ENCODE measurements around the gene TRIP6. TPM values are rescaled to one million over a fixed set of nuclear protein-coding genes. Genes with fewer than 3 reads are reported as not detected.
A peak's percentile ranks its signal among the peaks of the same experiment; 100 is the strongest.
"Not testable (repeated sequence)": the region's sequence is repeated elsewhere in the genome, so short reads cannot be mapped to it uniquely, and the experiment has no call there.

TRIP6 gene
- total and polyA plus RNA-seq, 2 donors = 22.2 to 26.1 TPM

DNA sequence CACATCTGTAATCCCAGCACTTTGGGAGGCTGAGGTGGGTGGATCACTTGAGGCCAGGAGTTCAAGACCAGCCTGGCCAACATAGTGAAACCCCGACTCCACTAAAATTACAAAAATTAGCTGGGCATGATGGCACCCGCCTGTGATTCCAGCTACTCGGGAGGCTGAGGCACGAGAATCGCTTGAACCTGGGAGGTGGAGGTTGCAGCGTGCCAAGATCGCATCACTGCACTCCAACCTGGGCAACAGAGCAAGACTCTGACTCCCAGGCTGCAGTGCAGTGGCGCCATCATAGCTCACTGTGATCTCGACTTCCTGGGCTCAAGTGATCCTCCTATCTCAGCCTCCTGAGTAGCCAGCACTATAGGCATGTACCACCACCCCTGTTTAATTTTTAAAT, 12.3 kb upstream of the TRIP6 start:
- not testable (repeated sequence) for H3K4me3 ChIP-seq (ENCODE audit: low read length in 2 of 2); H3K27ac ChIP-seq (ENCODE audit: low read depth in 1 of 2, low read length in 1 of 2); H3K27me3 ChIP-seq (ENCODE audit: control insufficient read depth in 2 of 2, insufficient read depth in 1 of 2, low read length in 1 of 2); H3K9me3 ChIP-seq (ENCODE audit: control insufficient read depth in 2 of 2, insufficient read depth in 1 of 2, low read length in 1 of 2); DNase-seq (ENCODE audit: low read depth in 6 of 9, low spot score in 9 of 9)
- 98% methylated on average over 9 of the region's 9 CpGs for WGBS
- Histone ChIP-seq H3K4me1 (ENCODE audit: control insufficient read depth in 2 of 2, insufficient read depth in 2 of 2, low read length in 2 of 2) (peaks cover 11 to 16% of the 10 kb centered on the region in 2 donors), H3K36me3 (ENCODE audit: control insufficient read depth in 2 of 2, insufficient read depth in 2 of 2, low read length in 1 of 2) (peaks cover 7 to 22% of the 10 kb centered on the region in 2 donors)

DNA sequence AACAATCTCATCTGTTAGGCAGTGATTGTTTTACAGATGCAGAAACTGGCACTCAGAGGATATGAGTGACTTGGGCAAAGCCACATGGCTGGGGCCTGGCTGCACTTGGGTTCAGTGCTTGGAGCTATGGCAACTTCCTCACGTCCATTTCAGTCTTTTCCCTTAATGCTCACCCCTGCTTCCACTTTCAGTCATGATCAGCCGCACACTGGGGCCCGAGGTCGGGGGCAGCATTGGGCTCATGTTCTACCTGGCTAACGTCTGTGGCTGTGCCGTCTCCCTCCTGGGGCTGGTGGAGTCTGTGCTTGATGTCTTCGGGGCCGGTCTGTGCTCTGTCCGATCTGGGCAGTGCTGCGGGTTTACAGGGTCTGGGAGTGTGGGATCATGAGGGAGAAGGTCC, 11.7 kb upstream of the TRIP6 start:
- no peak overlapping the region for H3K27ac ChIP-seq (ENCODE audit: low read depth in 1 of 2, low read length in 1 of 2)
- peaks cover 11 to 16% of the 10 kb centered on the region in 2 donors for H3K4me1 ChIP-seq (ENCODE audit: control insufficient read depth in 2 of 2, insufficient read depth in 2 of 2, low read length in 2 of 2)
- DNase-seq (ENCODE audit: low read depth in 6 of 9, low spot score in 9 of 9) = no peak
- H3K9me3 ChIP-seq (ENCODE audit: control insufficient read depth in 2 of 2, insufficient read depth in 1 of 2, low read length in 1 of 2) = no peaks in the 10 kb centered on the region
- WGBS = 97% methylated on average over 10 of the region's 10 CpGs
- H3K27me3 ChIP-seq (ENCODE audit: control insufficient read depth in 2 of 2, insufficient read depth in 1 of 2, low read length in 1 of 2) = no peaks in the 10 kb centered on the region
- H3K4me3 ChIP-seq (ENCODE audit: low read length in 2 of 2) = no peak overlapping the region
- H3K36me3 ChIP-seq (ENCODE audit: control insufficient read depth in 2 of 2, insufficient read depth in 2 of 2, low read length in 1 of 2) = peaks cover 13 to 28% of the 10 kb centered on the region in 2 donors

DNA sequence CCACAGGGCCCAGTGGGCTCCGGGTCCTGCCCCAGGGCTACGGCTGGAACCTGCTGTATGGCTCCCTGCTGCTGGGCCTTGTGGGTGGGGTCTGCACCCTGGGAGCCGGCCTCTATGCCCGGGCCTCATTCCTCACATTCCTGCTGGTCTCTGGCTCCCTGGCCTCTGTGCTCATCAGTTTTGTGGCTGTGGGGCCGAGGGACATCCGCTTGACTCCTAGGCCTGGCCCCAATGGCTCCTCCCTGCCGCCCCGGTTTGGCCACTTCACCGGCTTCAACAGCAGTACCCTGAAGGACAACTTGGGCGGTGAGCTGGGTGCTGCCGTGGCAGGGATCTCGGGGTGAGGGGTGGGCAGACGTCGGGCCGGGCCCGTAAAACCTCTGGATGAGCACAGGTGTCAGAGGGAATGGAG, 10.3 kb upstream of the TRIP6 start:
- no peak for DNase-seq (ENCODE audit: low read depth in 6 of 9, low spot score in 9 of 9)
- Histone ChIP-seq H3K27me3 (ENCODE audit: control insufficient read depth in 2 of 2, insufficient read depth in 1 of 2, low read length in 1 of 2) (no peaks in the 10 kb centered on the region), H3K9me3 (ENCODE audit: control insufficient read depth in 2 of 2, insufficient read depth in 1 of 2, low read length in 1 of 2) (no peaks in the 10 kb centered on the region), H3K4me1 (ENCODE audit: control insufficient read depth in 2 of 2, insufficient read depth in 2 of 2, low read length in 2 of 2) (peaks cover 9 to 14% of the 10 kb centered on the region in 2 donors), H3K27ac (ENCODE audit: low read depth in 1 of 2, low read length in 1 of 2) (no peak overlapping the region), H3K4me3 (ENCODE audit: low read length in 2 of 2) (no peak overlapping the region), H3K36me3 (ENCODE audit: control insufficient read depth in 2 of 2, insufficient read depth in 2 of 2, low read length in 1 of 2) (peaks cover 24 to 41% of the 10 kb centered on the region in 2 donors)
- 96% methylated on average over 16 of the region's 16 CpGs for whole genome bisulfite sequencing

DNA sequence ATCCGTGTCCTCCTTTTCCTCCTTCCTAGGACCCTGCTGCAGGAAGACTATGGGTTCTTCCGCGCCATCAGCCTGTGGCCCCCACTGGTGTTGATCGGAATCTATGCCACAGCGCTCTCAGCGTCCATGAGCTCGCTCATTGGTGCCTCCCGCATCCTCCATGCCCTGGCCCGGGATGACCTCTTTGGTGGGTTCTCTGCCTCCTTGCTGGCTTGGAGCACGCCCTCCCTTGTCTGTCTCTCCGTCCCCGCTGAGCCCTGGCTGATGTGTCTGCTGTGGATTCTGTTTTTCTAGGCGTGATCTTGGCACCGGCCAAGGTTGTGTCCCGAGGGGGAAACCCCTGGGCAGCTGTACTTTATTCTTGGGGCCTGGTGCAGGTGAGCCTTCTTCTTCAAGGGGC, 7.3 kb upstream of the TRIP6 start:
- peaks cover 35 to 56% of the 10 kb centered on the region in 2 donors for H3K36me3 ChIP-seq (ENCODE audit: control insufficient read depth in 2 of 2, insufficient read depth in 2 of 2, low read length in 1 of 2)
- DNase-seq (ENCODE audit: low read depth in 6 of 9, low spot score in 9 of 9) = no peak
- no peaks in the 10 kb centered on the region for H3K9me3 ChIP-seq (ENCODE audit: control insufficient read depth in 2 of 2, insufficient read depth in 1 of 2, low read length in 1 of 2)
- H3K27ac ChIP-seq (ENCODE audit: low read depth in 1 of 2, low read length in 1 of 2) = no peak overlapping the region
- no peaks in the 10 kb centered on the region for H3K4me1 ChIP-seq (ENCODE audit: control insufficient read depth in 2 of 2, insufficient read depth in 2 of 2, low read length in 2 of 2)
- no peaks in the 10 kb centered on the region for H3K27me3 ChIP-seq (ENCODE audit: control insufficient read depth in 2 of 2, insufficient read depth in 1 of 2, low read length in 1 of 2)
- no peak overlapping the region for H3K4me3 ChIP-seq (ENCODE audit: low read length in 2 of 2)
- 96% methylated on average over 15 of the region's 15 CpGs for WGBS

DNA sequence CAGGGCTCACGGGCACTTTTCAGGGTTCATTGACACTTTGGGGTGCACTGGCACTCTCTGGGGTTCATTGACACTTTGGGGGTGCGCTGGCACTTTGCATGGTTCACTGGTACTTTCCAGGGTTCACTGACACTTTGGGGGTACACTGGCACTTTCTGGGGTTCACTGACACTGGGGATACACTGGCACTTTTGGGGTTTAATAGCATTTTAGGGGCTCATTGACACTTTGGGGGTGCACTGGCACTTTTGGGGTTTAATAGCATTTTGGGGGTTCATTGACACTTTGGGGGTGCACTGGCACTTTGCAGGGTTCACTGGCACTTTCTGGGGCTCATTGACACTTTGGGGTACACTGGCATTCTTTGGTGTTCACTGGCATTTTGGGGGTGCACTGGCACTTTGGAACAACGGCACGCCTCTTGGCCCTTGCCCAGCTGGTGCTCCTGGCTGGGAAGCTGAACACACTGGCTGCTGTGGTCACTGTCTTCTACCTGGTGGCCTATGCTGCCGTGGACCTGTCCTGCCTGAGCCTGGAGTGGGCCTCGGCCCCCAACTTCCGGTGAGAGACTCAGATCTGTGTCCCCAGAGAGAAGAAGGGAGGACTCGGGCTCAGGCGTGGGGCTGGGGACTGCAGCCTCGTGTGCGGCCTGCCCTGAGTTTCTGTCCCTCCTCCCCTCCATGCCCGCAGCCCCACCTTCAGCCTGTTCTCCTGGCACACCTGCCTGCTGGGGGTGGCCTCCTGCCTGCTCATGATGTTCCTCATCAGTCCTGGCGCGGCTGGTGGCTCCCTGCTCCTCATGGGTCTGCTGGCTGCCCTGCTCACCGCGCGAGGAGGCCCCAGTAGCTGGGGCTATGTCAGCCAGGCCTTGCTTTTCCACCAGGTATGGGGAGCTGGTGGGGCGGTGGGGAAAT, 6.2 kb upstream of the TRIP6 start:
- Histone ChIP-seq H3K27ac (ENCODE audit: low read depth in 1 of 2, low read length in 1 of 2) (no peak overlapping the region), H3K4me3 (ENCODE audit: low read length in 2 of 2) (no peak overlapping the region), H3K27me3 (ENCODE audit: control insufficient read depth in 2 of 2, insufficient read depth in 1 of 2, low read length in 1 of 2) (no peaks in the 10 kb centered on the region), H3K36me3 (ENCODE audit: control insufficient read depth in 2 of 2, insufficient read depth in 2 of 2, low read length in 1 of 2) (peaks cover 35 to 52% of the 10 kb centered on the region in 2 donors), H3K9me3 (ENCODE audit: control insufficient read depth in 2 of 2, insufficient read depth in 1 of 2, low read length in 1 of 2) (no peaks in the 10 kb centered on the region), H3K4me1 (ENCODE audit: control insufficient read depth in 2 of 2, insufficient read depth in 2 of 2, low read length in 2 of 2) (no peaks in the 10 kb centered on the region)
- 98% methylated on average over 18 of the region's 18 CpGs for WGBS
- DNase-seq (ENCODE audit: low read depth in 6 of 9, low spot score in 9 of 9) = no peak

DNA sequence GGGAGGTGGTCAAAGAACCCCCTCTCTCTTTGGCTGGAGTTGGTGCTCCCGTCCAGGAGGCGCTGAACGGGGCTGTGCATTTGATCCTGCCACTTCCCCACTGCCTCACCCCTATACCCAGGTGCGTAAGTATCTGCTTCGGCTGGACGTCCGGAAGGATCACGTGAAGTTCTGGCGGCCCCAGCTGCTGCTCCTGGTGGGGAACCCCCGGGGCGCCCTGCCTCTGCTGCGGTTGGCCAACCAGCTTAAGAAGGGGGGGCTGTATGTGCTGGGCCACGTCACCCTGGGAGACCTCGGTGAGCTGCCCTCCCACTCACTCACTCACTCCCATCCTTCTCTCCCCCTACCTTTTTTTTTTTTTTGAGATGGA, 5.6 kb upstream of the TRIP6 start:
- no peak for DNase-seq (ENCODE audit: low read depth in 6 of 9, low spot score in 9 of 9)

DNA sequence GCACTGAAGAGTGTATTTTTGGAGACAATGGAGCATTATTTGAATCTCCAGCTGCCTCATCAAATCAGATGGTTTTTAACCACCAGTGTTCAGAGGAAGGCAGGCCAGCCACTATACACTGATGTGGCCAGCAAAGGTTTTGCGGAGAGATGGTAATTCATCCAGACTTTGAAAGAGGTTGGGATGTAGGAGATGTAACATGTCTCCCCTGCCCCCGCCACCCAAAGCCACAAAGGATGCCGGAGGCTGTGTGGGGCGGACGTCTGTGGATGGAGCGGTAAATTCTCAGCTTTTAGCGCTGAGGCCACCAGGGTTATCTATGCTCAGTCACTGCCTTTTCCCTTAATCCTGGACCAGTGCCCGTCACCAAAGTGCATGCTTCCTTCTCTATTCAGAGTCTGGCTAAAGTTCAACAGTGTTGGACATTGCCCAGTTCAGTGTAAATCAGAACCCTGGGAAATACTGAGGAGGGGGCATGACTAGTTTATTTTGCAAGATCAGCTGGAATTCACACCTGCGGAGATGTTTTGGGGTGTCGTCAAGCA, 3.7 kb upstream of the TRIP6 start:
- Histone ChIP-seq H3K4me3 (ENCODE audit: low read length in 2 of 2) (no peak overlapping the region), H3K36me3 (ENCODE audit: control insufficient read depth in 2 of 2, insufficient read depth in 2 of 2, low read length in 1 of 2) (peaks cover 31 to 44% of the 10 kb centered on the region in 2 donors), H3K27ac (ENCODE audit: low read depth in 1 of 2, low read length in 1 of 2) (no peak overlapping the region), H3K27me3 (ENCODE audit: control insufficient read depth in 2 of 2, insufficient read depth in 1 of 2, low read length in 1 of 2) (no peaks in the 10 kb centered on the region), H3K9me3 (ENCODE audit: control insufficient read depth in 2 of 2, insufficient read depth in 1 of 2, low read length in 1 of 2) (peaks cover 0 to 5% of the 10 kb centered on the region in 2 donors), H3K4me1 (ENCODE audit: control insufficient read depth in 2 of 2, insufficient read depth in 2 of 2, low read length in 2 of 2) (peaks cover 6 to 22% of the 10 kb centered on the region in 2 donors)
- no peak for DNase-seq (ENCODE audit: low read depth in 6 of 9, low spot score in 9 of 9)
- 49% methylated on average over 10 of the region's 10 CpGs for WGBS

More for the DNA sequence above, 5.6 kb upstream of the TRIP6 start:
- Histone ChIP-seq H3K27me3 (ENCODE audit: control insufficient read depth in 2 of 2, insufficient read depth in 1 of 2, low read length in 1 of 2) (no peaks in the 10 kb centered on the region), H3K4me1 (ENCODE audit: control insufficient read depth in 2 of 2, insufficient read depth in 2 of 2, low read length in 2 of 2) (peaks cover 1 to 4% of the 10 kb centered on the region in 2 donors), H3K4me3 (ENCODE audit: low read length in 2 of 2) (no peak overlapping the region), H3K36me3 (ENCODE audit: control insufficient read depth in 2 of 2, insufficient read depth in 2 of 2, low read length in 1 of 2) (peaks cover 35 to 52% of the 10 kb centered on the region in 2 donors), H3K27ac (ENCODE audit: low read depth in 1 of 2, low read length in 1 of 2) (no peak overlapping the region), H3K9me3 (ENCODE audit: control insufficient read depth in 2 of 2, insufficient read depth in 1 of 2, low read length in 1 of 2) (no peaks in the 10 kb centered on the region)
- WGBS = 96% methylated on average over 14 of the region's 14 CpGs

DNA sequence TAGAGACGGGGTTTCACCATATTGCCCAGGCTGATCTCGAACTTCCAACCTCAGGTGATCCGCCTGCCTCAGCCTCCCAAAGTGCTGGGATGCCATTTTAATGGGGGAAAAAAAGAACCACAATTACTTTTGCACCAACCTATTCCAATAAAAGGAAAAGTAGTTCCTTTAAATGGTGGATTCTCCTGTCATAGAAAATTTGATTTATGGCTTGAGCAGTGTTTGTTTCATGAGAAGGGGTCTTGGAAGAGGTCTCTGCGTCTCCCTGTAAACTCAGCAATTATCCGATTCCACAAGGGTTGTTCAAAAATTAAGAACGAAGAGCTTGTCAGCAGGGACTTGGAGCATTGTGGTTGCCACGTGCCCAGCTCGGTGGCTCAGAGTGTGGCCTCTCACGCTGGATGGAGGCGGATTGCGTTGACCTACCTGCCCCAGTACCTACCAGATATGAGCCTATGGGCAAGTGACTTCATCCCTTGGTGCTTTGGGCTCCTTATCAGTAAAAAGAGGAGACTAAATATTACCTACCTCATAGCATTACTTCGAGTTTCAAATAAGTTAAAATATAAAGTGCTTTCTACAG, 2.8 kb upstream of the TRIP6 start:
- peaks cover 6 to 26% of the 10 kb centered on the region in 2 donors for H3K4me1 ChIP-seq (ENCODE audit: control insufficient read depth in 2 of 2, insufficient read depth in 2 of 2, low read length in 2 of 2)
- H3K36me3 ChIP-seq (ENCODE audit: control insufficient read depth in 2 of 2, insufficient read depth in 2 of 2, low read length in 1 of 2) = peaks cover 31 to 38% of the 10 kb centered on the region in 2 donors
- H3K27me3 ChIP-seq (ENCODE audit: control insufficient read depth in 2 of 2, insufficient read depth in 1 of 2, low read length in 1 of 2) = no peaks in the 10 kb centered on the region
- no peak overlapping the region for H3K27ac ChIP-seq (ENCODE audit: low read depth in 1 of 2, low read length in 1 of 2)
- WGBS = 95% methylated on average over 12 of the region's 12 CpGs
- peaks cover 0 to 5% of the 10 kb centered on the region in 2 donors for H3K9me3 ChIP-seq (ENCODE audit: control insufficient read depth in 2 of 2, insufficient read depth in 1 of 2, low read length in 1 of 2)
- H3K4me3 ChIP-seq (ENCODE audit: low read length in 2 of 2) = no peak overlapping the region
- no peak for DNase-seq (ENCODE audit: low read depth in 6 of 9, low spot score in 9 of 9)

DNA sequence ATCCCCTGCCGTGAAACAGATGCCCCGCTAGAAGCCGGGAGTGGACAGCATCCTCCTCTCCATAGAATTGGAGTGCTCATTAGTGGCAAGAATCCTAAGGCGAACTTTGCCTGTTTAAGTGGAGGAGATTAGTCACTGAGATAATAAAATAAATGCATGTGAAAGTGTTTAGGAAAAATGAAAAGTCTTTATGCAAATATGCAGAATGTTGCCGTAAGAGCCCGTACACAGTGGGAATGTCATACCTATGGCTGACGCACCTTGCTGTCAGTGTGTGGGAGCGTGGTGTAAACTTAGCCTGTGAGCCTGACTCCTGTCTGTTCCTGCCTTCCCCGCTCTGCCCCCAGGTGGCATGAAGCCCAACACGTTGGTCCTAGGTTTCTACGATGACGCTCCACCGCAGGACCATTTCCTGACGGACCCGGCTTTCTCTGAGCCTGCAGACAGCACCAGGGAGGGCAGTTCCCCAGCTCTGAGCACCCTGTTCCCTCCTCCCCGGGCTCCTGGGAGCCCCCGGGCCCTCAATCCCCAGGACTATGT, 1.7 kb upstream of the TRIP6 start:
- WGBS = 79% methylated on average over 17 of the region's 17 CpGs
- Histone ChIP-seq H3K9me3 (ENCODE audit: control insufficient read depth in 2 of 2, insufficient read depth in 1 of 2, low read length in 1 of 2) (peaks cover 0 to 5% of the 10 kb centered on the region in 2 donors), H3K4me1 (ENCODE audit: control insufficient read depth in 2 of 2, insufficient read depth in 2 of 2, low read length in 2 of 2) (peaks cover 6 to 26% of the 10 kb centered on the region in 2 donors), H3K4me3 (ENCODE audit: low read length in 2 of 2) (no peak overlapping the region), H3K36me3 (ENCODE audit: control insufficient read depth in 2 of 2, insufficient read depth in 2 of 2, low read length in 1 of 2) (peaks cover 23 to 29% of the 10 kb centered on the region in 2 donors), H3K27ac (ENCODE audit: low read depth in 1 of 2, low read length in 1 of 2) (peak overlapping the region in 1 of 2 donors; percentile 33), H3K27me3 (ENCODE audit: control insufficient read depth in 2 of 2, insufficient read depth in 1 of 2, low read length in 1 of 2) (no peaks in the 10 kb centered on the region)
- DNase-seq (ENCODE audit: low read depth in 6 of 9, low spot score in 9 of 9) = no peak

All from thymus (tissue), 11 donors.